Endothelial cell of umbilical vein (primary cell): Measurements from ENCODE around the gene RD3L.

Source experiments
- CTCF ChIP-seq, 2 donors: IDR thresholded peaks; 1 replicate in 1 of 2; 2 replicates in 1 of 2; pipeline ENCODE4 v1.5.1; 2011; ENCODE audit warnings: low read length in 2 of 2, mild to moderate bottlenecking in 2 of 2, moderate library complexity in 2 of 2, control low read depth in 1 of 2, inconsistent platforms in 1 of 2, low read depth in 1 of 2; ENCODE audit not compliant: insufficient read depth in 1 of 2; ENCODE audit errors: extremely low read depth in 1 of 2
- EZH2 ChIP-seq: IDR thresholded peaks from 2 replicates; pipeline ENCODE4 v1.6.1; 2012; ENCODE audit warnings: borderline replicate concordance, low read depth, mild to moderate bottlenecking, moderate library complexity, low read length, inconsistent platforms; ENCODE audit not compliant: severe bottlenecking
- MAX ChIP-seq: IDR thresholded peaks from 2 replicates; pipeline ENCODE4 v1.6.1; 2011; ENCODE audit not compliant: insufficient read depth, insufficient read length

- TF ChIP-seq EZH2 (no peak), CTCF (IDR thresholded peaks at IDR 0.05; ENCODE audit: extremely low read depth in 1 of 2, insufficient read depth in 1 of 2, low read depth in 1 of 2, low read length in 2 of 2) (no peak), MAX (no peak)
These were observed 14.1 kb downstream of the RD3L start, which contains the start of gene TDRD9 for GRCh38 chr14:103928011-103928890.
